Measurements from ENCODE around the gene PLEKHJ1. TPM values are rescaled to one million over a fixed set of nuclear protein-coding genes. Genes with fewer than 3 reads are reported as not detected.

PLEKHJ1 gene
- total and polyA plus RNA-seq, 9 of the 15 experiments (the other 6 are each of a cell fraction or from before 2014, with no cell fraction given), result 1.5 to 188 (median 63.9) TPM

DNA sequence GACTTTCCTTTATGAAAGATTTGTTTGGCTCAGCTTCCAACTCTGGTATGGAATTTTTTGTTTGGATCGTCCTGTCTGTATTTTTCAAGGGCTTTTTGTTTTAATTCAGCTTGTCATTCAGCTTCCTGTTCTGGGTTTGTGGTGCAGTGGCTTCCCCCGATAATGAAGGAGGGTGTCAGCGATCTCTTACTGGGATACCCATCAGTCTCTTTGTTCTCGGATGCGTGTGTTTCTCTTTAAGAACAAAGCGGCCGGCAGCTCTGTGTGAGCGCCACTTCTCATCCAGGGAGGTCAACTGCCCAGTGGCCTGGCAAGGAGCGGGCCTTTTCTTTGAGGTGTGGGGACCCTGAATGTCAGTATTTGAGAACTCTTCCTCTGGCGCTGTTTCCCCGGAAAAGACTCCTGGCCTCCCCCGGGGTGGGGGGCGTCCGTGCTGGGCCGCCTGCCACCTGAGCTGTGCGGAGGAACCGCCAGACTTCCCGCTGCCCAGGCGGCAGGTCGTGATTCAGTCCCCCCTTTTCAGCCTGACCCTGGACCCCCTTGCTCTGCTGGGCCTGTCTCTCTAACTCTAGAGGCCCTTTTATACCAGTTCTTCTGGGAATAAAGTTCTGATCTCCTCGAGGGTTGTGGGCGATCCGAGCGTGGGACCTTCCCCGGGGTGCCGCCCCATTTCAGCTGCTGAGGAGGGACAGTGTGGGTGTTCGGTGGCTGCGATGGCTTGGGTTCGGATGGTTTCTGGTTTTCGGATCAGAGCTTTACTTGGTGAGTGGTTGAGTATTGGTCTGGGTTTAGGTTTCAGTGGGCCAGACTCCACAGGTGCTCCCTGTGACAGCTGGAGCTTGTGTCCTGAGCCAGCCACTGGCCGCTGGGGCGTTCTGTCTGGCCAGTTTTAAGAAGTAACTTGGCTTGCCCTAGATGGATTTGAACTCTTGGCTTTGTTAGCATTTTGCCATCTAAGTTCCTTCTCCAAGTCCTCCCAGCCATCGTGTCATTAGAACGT, 3.9 kb upstream of the PLEKHJ1 start (continued):
- no peak for TF ChIP-seq ZNF583 (CRISPR knock-in tag; IDR thresholded peaks at IDR 0.05)
- TF ChIP-seq, protein P1, sequence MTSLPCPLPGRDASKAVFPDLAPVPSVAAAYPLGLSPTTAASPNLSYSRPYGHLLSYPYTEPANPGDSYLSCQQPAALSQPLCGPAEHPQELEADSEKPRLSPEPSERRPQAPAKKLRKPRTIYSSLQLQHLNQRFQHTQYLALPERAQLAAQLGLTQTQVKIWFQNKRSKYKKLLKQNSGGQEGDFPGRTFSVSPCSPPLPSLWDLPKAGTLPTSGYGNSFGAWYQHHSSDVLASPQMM (CRISPR knock-in tag; IDR thresholded peaks at IDR 0.05), result no peak
- TF ChIP-seq BRD4 (IDR thresholded peaks at IDR 0.05), result no peak
- TF ChIP-seq ZNF589 (CRISPR knock-in tag; IDR thresholded peaks at IDR 0.05; ENCODE audit: low read depth), result no peak
- TF ChIP-seq CCAR2 (IDR thresholded peaks at IDR 0.05; ENCODE audit: low read depth, low read length), result no peak
- no peak for TF ChIP-seq RNF2 (IDR thresholded peaks at IDR 0.05)
- TF ChIP-seq ZNF175 (CRISPR knock-in tag; IDR thresholded peaks at IDR 0.05; ENCODE audit: low read depth), result no peak
- TF ChIP-seq, protein P2, sequence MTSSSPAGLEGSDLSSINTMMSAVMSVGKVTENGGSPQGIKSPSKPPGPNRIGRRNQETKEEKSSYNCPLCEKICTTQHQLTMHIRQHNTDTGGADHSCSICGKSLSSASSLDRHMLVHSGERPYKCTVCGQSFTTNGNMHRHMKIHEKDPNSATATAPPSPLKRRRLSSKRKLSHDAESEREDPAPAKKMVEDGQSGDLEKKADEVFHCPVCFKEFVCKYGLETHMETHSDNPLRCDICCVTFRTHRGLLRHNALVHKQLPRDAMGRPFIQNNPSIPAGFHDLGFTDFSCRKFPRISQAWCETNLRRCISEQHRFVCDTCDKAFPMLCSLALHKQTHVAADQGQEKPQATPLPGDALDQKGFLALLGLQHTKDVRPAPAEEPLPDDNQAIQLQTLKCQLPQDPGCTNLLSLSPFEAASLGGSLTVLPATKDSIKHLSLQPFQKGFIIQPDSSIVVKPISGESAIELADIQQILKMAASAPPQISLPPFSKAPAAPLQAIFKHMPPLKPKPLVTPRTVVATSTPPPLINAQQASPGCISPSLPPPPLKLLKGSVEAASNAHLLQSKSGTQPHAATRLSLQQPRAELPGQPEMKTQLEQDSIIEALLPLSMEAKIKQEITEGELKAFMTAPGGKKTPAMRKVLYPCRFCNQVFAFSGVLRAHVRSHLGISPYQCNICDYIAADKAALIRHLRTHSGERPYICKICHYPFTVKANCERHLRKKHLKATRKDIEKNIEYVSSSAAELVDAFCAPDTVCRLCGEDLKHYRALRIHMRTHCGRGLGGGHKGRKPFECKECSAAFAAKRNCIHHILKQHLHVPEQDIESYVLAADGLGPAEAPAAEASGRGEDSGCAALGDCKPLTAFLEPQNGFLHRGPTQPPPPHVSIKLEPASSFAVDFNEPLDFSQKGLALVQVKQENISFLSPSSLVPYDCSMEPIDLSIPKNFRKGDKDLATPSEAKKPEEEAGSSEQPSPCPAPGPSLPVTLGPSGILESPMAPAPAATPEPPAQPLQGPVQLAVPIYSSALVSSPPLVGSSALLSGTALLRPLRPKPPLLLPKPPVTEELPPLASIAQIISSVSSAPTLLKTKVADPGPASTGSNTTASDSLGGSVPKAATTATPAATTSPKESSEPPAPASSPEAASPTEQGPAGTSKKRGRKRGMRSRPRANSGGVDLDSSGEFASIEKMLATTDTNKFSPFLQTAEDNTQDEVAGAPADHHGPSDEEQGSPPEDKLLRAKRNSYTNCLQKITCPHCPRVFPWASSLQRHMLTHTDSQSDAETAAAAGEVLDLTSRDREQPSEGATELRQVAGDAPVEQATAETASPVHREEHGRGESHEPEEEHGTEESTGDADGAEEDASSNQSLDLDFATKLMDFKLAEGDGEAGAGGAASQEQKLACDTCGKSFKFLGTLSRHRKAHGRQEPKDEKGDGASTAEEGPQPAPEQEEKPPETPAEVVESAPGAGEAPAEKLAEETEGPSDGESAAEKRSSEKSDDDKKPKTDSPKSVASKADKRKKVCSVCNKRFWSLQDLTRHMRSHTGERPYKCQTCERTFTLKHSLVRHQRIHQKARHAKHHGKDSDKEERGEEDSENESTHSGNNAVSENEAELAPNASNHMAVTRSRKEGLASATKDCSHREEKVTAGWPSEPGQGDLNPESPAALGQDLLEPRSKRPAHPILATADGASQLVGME (CRISPR knock-in tag; IDR thresholded peaks at IDR 0.05), result peak; percentile 40; the same call in 1 of the 2 replicates
- no peak for TF ChIP-seq CREB1 (IDR thresholded peaks at IDR 0.05)
- TF ChIP-seq CREB1 (CRISPR knock-in tag; IDR thresholded peaks at IDR 0.05), result no peak
- TF ChIP-seq SAP30 (IDR thresholded peaks at IDR 0.05; ENCODE audit: borderline replicate concordance, insufficient read depth, low read depth, low read length, poor library complexity, severe bottlenecking), result no peak
- TF ChIP-seq MCM3 (IDR thresholded peaks at IDR 0.05), result no peak
- no peak for TF ChIP-seq NCOA4 (IDR thresholded peaks at IDR 0.05; ENCODE audit: partially characterized antibody)
- no peak for TF ChIP-seq ZNF324 (CRISPR knock-in tag; IDR thresholded peaks at IDR 0.05)
- TF ChIP-seq CEBPG (CRISPR knock-in tag; IDR thresholded peaks at IDR 0.05), result no peak
- no peak for TF ChIP-seq CEBPG (tag; conservative IDR thresholded peaks at IDR 0.05 in 1 of 2, IDR thresholded peaks at IDR 0.05 in 1 of 2)
- no peak for TF ChIP-seq NFATC3 (IDR thresholded peaks at IDR 0.05)
- no peak for TF ChIP-seq ZNF444 (CRISPR knock-in tag; IDR thresholded peaks at IDR 0.05)
- TF ChIP-seq RFX1 (IDR thresholded peaks at IDR 0.05), result no peak
- TF ChIP-seq RBM14 (IDR thresholded peaks at IDR 0.05; ENCODE audit: borderline replicate concordance, insufficient read depth, low read depth, low read length), result no peak
- TF ChIP-seq, protein P3, sequence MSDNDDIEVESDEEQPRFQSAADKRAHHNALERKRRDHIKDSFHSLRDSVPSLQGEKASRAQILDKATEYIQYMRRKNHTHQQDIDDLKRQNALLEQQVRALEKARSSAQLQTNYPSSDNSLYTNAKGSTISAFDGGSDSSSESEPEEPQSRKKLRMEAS (CRISPR knock-in tag; IDR thresholded peaks at IDR 0.05), result no peak
- no peak for TF ChIP-seq HCFC1 (IDR thresholded peaks at IDR 0.05; ENCODE audit: low read depth, low read length)
- no peak for TF ChIP-seq TCFL5 (CRISPR knock-in tag; conservative IDR thresholded peaks at IDR 0.05)
- no peak for TF ChIP-seq SIRT6 (IDR thresholded peaks at IDR 0.05; ENCODE audit: low read depth, low read length)

All from K562 (cell line).